DOHH2 (cell line): ENCODE measurements around the gene KDM4C.

Experiments used
- EZH2phosphoT487 ChIP-seq: fragments of 200-600 bp; sonication (generic); IDR thresholded peaks from 2 replicates; pipeline ENCODE4 v1.6.1; 2017; ENCODE audit warnings: borderline replicate concordance, mild to moderate bottlenecking, antibody characterized with exemption, low read length, moderate library complexity, mixed read lengths
- TF ChIP-seq, protein P1 (sequence below): fragments of 200-600 bp; sonication (generic); IDR thresholded peaks from one replicate; pipeline ENCODE4 v1.5.1; 2014; ENCODE audit warnings: antibody characterized with exemption, mild to moderate bottlenecking, low read depth, low read length; ENCODE audit not compliant: poor library complexity, severe bottlenecking

DNA sequence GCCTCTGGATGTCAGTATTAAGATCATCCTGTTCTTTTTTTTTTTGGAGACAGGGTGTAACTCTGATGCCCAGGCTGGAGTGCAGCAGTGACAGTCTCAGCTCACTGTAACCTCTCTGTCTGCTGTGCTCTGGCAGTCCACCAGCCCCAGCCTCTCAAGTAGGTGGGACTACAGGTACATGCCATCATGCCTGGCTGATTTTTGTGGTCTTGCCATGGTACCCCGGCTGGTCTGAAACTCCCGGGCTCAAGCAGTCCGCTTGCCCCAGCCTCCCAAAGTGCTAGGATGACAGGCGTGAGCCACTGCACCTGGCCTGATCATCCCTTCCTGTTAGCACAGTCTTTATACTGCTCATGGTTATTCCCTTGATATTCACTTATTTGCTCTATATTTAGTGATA is 3.5 kb downstream of the KDM4C start:
- TF ChIP-seq, protein P1, sequence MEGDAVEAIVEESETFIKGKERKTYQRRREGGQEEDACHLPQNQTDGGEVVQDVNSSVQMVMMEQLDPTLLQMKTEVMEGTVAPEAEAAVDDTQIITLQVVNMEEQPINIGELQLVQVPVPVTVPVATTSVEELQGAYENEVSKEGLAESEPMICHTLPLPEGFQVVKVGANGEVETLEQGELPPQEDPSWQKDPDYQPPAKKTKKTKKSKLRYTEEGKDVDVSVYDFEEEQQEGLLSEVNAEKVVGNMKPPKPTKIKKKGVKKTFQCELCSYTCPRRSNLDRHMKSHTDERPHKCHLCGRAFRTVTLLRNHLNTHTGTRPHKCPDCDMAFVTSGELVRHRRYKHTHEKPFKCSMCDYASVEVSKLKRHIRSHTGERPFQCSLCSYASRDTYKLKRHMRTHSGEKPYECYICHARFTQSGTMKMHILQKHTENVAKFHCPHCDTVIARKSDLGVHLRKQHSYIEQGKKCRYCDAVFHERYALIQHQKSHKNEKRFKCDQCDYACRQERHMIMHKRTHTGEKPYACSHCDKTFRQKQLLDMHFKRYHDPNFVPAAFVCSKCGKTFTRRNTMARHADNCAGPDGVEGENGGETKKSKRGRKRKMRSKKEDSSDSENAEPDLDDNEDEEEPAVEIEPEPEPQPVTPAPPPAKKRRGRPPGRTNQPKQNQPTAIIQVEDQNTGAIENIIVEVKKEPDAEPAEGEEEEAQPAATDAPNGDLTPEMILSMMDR: no peak
- no peak for TF ChIP-seq EZH2phosphoT487
